Type B pancreatic cell (in vitro differentiated cells): ENCODE measurements around the gene TMC1. TPM values are rescaled to one million over a fixed set of nuclear protein-coding genes. Genes with fewer than 3 reads are reported as not detected.
A peak's percentile ranks its signal among the peaks of the same experiment; 100 is the strongest.
"Not testable (repeated sequence)": the region's sequence is repeated elsewhere in the genome, so short reads cannot be mapped to it uniquely, and the experiment has no call there.

ENCODE experiments used
- DNase-seq: peaks from one replicate; pipeline ENCODE4 v3.0.0; 2021; ENCODE audit warnings: mixed read lengths; ENCODE audit not compliant: unreplicated experiment; ENCODE audit errors: extremely low spot score
- H3K27ac Mint-ChIP-seq: 2 replicates; pipeline ENCODE4 v1.8.0; 2021; ENCODE audit warnings: mild to moderate bottlenecking, mixed read lengths
- H3K27me3 Mint-ChIP-seq: 2 replicates; pipeline ENCODE4 v1.8.0; 2021; ENCODE audit warnings: mixed read lengths
- H3K36me3 Mint-ChIP-seq: 2 replicates; pipeline ENCODE4 v1.8.0; 2021; ENCODE audit warnings: mixed read lengths
- H3K4me1 Mint-ChIP-seq: one replicate; pipeline ENCODE4 v1.8.0; 2021; ENCODE audit warnings: mixed read lengths; ENCODE audit not compliant: unreplicated experiment
- H3K4me3 Mint-ChIP-seq: 2 replicates; pipeline ENCODE4 v1.8.0; 2021; ENCODE audit warnings: mild to moderate bottlenecking, mixed read lengths
- H3K9me3 Mint-ChIP-seq: 2 replicates; pipeline ENCODE4 v1.8.0; 2021; ENCODE audit warnings: mixed read lengths
- total RNA-seq: library from RNA; stranded (reverse); gene quantifications from 2 replicates; pipeline ENCODE4 v1.2.1, GENCODE V29; 2021; ENCODE audit warnings: low replicate concordance
- TF ChIP-seq, protein P1 (sequence below): fragments of 200-600 bp; sonication (generic); conservative IDR thresholded peaks from 2 replicates; pipeline ENCODE4 v1.5.0; 2021; ENCODE audit warnings: antibody characterized with exemption, mild to moderate bottlenecking

TMC1 gene
- total RNA-seq, 1 donor from 2014 or later: not detected

DNA sequence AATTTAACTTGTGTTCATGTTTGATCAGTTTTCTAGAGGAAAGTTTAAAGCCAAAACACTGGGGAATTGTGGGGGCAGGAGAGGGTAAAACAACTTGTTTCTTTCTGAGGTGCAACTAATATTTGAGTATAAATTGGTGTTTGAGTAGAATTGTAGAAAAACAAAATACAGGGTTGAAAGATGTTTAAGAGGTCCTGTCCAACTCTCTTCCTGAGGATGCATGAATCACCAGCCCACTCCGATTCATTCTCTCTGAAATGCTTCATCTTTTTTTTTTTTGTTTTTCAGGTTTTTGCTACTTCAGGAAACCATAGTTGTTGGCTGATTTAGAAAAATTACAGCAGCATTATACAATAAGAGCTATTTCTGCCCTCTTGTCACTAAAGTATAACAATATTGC lies 42.4 kb upstream of the TMC1 start:
- Mint-ChIP-seq H3K36me3 (no peaks in the 10 kb centered on the region), H3K27me3 (no peaks in the 10 kb centered on the region), H3K4me3 (no peak overlapping the region), H3K27ac (peak overlapping the region; percentile 98), H3K4me1 (peaks cover 16% of the 10 kb centered on the region), H3K9me3 (peaks cover 10% of the 10 kb centered on the region)
- TF ChIP-seq, protein P1, sequence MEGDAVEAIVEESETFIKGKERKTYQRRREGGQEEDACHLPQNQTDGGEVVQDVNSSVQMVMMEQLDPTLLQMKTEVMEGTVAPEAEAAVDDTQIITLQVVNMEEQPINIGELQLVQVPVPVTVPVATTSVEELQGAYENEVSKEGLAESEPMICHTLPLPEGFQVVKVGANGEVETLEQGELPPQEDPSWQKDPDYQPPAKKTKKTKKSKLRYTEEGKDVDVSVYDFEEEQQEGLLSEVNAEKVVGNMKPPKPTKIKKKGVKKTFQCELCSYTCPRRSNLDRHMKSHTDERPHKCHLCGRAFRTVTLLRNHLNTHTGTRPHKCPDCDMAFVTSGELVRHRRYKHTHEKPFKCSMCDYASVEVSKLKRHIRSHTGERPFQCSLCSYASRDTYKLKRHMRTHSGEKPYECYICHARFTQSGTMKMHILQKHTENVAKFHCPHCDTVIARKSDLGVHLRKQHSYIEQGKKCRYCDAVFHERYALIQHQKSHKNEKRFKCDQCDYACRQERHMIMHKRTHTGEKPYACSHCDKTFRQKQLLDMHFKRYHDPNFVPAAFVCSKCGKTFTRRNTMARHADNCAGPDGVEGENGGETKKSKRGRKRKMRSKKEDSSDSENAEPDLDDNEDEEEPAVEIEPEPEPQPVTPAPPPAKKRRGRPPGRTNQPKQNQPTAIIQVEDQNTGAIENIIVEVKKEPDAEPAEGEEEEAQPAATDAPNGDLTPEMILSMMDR: no peak
- DNase-seq: no peak

GRCh38 chr9:72480261-72480660 lies 41.1 kb upstream of the TMC1 start:
- H3K4me1 Mint-ChIP-seq: peaks cover 16% of the 10 kb centered on the region
- H3K27me3 Mint-ChIP-seq, DNase-seq, H3K4me3 Mint-ChIP-seq, H3K36me3 Mint-ChIP-seq, H3K27ac Mint-ChIP-seq: not testable (repeated sequence)
- peaks cover 10% of the 10 kb centered on the region for H3K9me3 Mint-ChIP-seq

- Mint-ChIP-seq H3K4me1 (peaks cover 16% of the 10 kb centered on the region), H3K27me3 (no peaks in the 10 kb centered on the region), H3K4me3 (no peak overlapping the region), H3K36me3 (no peaks in the 10 kb centered on the region), H3K9me3 (peaks cover 10% of the 10 kb centered on the region), H3K27ac (no peak overlapping the region)
- TF ChIP-seq, protein P1: no peak
- no peak for DNase-seq
These were observed 40.5 kb upstream of the TMC1 start for GRCh38 chr9:72480921-72481320.

DNA sequence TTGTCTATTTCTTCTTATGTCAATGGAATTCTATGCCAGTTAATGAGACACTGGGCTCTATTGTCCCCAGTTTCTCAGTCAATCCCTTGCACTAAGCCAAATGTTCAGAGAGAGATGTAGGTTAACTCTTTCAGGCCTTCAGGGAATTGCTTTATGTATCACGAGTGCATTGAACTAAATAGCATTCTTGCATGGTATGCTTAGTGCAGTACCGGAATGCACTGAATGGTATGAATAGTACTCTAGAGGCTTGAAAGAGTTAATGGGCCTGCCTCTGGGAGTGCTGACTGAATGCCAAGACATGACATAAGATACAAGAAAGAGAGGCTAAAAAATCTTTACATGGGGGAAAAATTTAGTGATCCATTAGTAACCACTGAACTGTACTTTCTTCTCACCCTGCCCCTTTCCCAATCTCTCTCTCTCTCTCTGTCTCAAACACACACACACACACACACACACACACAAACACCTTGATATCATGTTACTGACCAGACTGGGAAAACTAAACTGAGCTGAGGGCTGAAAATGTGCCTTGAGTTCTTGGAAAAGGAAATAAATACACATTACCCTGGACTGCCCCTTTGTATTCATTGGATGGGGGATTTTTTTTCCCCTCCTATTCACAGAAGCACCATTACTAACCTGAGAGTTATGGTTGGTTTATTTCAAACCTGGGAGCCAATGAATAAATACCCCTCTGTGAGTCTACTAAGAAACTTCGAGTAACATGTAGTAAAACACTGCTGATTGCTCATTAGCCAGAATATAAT lies 35.4 kb upstream of the TMC1 start:
- Mint-ChIP-seq H3K4me1 (no peaks in the 10 kb centered on the region), H3K27ac (no peak overlapping the region), H3K9me3 (peaks cover 4% of the 10 kb centered on the region), H3K36me3 (no peaks in the 10 kb centered on the region), H3K4me3 (no peak overlapping the region), H3K27me3 (no peaks in the 10 kb centered on the region)
- DNase-seq: no peak
- TF ChIP-seq, protein P1: no peak

DNA sequence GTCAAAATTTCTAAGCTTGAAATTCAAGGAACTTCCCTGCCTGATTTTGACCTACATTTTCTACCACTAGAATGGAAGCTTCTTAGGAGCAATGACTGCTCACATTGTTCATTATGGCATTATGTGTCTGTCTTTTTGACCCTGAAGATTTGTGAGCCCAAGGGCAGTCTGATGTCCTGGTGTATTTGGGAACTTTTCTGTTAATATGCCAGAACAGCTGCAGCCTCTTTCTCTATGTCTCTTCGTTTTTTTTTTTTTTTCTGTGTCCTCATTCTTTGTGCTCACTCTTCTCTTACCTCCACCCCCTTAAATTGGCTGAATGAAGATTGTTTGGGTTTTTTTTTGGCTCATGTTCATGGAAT lies 34.8 kb upstream of the TMC1 start:
- no peaks in the 10 kb centered on the region for H3K27me3 Mint-ChIP-seq
- H3K4me1 Mint-ChIP-seq: no peaks in the 10 kb centered on the region
- H3K27ac Mint-ChIP-seq: no peak overlapping the region
- H3K9me3 Mint-ChIP-seq: peaks cover 4% of the 10 kb centered on the region
- TF ChIP-seq, protein P1: no peak
- no peak for DNase-seq
- H3K36me3 Mint-ChIP-seq: no peaks in the 10 kb centered on the region
- no peak overlapping the region for H3K4me3 Mint-ChIP-seq

DNA sequence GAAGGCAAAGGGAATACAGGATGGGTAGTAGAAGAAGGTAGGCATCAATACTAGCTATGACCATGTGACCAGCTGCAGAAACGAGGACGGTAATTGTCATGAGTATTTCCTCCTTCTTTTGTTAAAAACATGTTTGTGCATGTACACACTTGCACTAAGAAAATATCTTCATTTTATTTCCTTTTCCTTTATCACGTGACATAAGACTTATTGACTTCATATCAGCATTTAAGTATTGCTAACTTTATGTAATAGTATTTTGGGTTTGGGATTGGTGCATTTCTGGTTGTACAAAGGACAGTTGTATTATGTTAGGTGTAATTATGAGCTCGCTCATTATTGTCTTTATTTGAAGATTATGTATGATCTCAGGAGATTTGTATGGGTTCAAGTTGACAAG lies 33.7 kb upstream of the TMC1 start:
- H3K4me1 Mint-ChIP-seq, H3K27me3 Mint-ChIP-seq, H3K9me3 Mint-ChIP-seq: not testable (repeated sequence)

More for the DNA sequence above, 33.7 kb upstream of the TMC1 start:
- H3K36me3 Mint-ChIP-seq, DNase-seq, H3K27ac Mint-ChIP-seq, H3K4me3 Mint-ChIP-seq: not testable (repeated sequence)
